ENCODE data around the gene ZKSCAN5.
"Not testable (repeated sequence)": the region's sequence is repeated elsewhere in the genome, so short reads cannot be mapped to it uniquely, and the experiment has no call there.

ZKSCAN5 gene

GRCh38 chr7:99497766-99498545, 6.5 kb upstream of the ZKSCAN5 start:
- DNase-seq (ENCODE audit: low read depth) = no peak

DNA sequence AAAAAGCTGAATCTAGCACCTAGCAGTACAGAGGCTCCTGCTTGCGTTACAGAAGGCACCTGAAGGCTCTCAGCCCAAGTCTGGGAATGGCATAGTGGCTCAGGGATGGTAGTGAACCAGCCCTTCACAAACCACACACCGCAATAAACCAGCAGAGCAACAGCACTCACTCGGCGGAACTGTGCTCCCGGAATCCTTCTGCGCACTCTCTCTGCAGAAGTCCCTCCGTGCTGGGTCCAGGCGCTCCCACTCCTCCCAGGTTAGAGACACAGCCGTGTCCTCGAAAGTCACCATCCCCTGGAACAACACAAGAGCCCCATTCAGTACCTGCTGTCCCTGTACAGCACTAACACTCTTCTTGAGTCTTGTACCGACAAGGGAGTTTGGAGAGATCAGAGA, 5.9 kb upstream of the ZKSCAN5 start:
- DNase-seq (ENCODE audit: low read depth) = no peak

- DNase-seq (ENCODE audit: low read depth) = no peak
Measured at GRCh38 chr7:99499371-99499720, 5.1 kb upstream of the ZKSCAN5 start.

GRCh38 chr7:99499721-99500636, 4.5 kb upstream of the ZKSCAN5 start, which contains the start of gene ZNF394:
TSS of gene ZNF394 (minus strand) at chr7:99500281. CDS start at chr7:99500093, 188 bp downstream.
- DNase-seq (ENCODE audit: low read depth) = peak; percentile 64

DNA sequence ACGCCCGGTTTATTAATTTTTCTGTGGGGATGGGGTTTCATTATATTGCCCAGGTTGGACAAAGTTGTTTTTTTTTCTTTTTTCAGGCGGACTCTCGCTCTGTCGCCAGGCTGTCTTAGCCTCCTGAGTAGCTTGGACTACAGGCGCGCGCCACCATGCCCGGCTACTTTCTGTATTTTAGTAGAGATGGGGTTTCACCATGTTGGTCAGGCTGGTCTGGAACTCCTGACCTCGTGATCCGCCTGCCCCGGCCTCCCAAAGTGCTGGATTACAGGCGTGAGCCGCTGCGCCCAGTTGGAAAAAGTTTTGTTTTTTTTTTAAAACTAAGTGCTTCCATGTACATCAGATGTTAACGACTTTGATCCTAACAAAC, 3.8 kb upstream of the ZKSCAN5 start:
- DNase-seq (ENCODE audit: low read depth) = no peak

GRCh38 chr7:99501236-99501635, 3.2 kb upstream of the ZKSCAN5 start:
- not testable (repeated sequence) for DNase-seq (ENCODE audit: low read depth)

- no peak for DNase-seq (ENCODE audit: low read depth)
Measured at GRCh38 chr7:99504281-99504602, 220 bp upstream of the ZKSCAN5 start.

GRCh38 chr7:99505324-99505662, 831 bp downstream of the ZKSCAN5 start:
- no peak for DNase-seq (ENCODE audit: low read depth)

- DNase-seq (ENCODE audit: low read depth) = no peak
Measured at GRCh38 chr7:99514050-99514449, 9.6 kb downstream of the ZKSCAN5 start.

GRCh38 chr7:99521399-99521798, 16.9 kb downstream of the ZKSCAN5 start:
- no peak for DNase-seq (ENCODE audit: low read depth)

- DNase-seq (ENCODE audit: low read depth) = no peak
Measured at GRCh38 chr7:99525713-99526440, 21.4 kb downstream of the ZKSCAN5 start.

GRCh38 chr7:99531354-99531765, 26.9 kb downstream of the ZKSCAN5 start:
- DNase-seq (ENCODE audit: low read depth) = no peak

GRCh38 chr7:99535667-99536066, 31.2 kb downstream of the ZKSCAN5 start:
- DNase-seq (ENCODE audit: low read depth) = no peak

DNA sequence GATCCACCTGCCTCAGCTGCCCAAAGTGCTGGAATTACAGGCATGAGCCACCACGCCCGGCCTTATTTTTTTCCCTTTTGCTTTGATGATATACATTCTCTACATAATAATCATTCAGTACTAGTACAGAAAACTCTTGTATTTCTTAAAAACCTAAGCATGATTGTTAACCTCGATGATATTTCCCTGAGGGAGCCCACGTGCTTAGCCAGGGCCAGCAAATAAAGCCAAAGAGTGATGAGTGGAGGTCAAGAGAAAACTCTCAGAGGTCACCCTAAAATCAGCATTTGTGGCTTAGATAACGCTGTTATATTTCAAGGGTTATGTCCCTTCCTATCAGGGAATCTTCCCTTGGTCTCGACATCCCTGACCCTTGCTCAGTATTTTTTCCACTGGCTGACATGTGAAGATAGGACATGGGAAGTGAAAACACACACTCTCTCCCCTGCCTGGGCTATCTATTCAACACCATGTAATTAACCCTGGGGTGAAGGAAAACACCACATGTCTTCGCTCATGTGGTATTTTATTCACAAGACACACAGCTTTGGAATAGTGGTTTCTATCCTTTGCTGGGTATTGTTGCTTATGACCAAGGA, 34.9 kb downstream of the ZKSCAN5 start:
- no peak for DNase-seq (ENCODE audit: low read depth)

DNA sequence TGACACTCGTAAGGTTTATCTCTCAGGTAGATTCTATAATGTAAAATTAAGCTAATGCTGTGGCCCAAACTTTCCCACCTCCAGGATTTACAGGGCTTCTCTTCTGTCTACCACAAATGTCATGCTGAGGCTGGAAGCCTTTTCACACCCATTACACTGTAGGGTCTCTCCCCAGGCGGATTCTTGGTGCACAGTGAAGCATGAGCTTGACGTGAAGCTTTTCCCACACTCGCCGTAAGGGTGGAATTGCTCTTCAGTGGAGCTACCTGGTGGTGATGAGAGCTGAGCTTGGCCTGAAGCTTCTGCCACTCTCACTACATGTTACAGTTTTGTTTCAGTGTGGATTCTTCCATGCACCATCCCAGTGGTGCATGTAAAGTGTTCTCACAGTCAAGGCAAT, 36.1 kb downstream of the ZKSCAN5 start:
- DNase-seq (ENCODE audit: low read depth) = no peak

DNA sequence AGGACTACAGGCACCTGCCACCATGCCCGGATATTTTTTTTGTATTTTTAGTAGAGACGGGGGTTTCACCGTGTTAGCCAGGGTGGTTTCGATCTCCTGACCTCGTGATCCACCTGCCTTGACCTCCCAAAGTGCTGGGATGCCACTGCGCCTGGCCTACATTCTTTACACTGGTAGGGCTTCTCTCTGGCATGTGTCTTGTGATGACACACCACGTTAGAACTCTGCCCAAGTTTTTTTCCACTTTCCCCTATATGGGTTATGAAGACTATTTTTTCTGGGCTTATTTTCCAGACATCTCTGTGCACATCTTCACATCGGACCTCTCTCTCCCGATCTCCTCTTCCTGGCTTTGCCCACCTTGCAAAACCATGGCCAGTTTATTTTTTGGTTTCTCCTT, 36.8 kb downstream of the ZKSCAN5 start:
- no peak for DNase-seq (ENCODE audit: low read depth)

DNA sequence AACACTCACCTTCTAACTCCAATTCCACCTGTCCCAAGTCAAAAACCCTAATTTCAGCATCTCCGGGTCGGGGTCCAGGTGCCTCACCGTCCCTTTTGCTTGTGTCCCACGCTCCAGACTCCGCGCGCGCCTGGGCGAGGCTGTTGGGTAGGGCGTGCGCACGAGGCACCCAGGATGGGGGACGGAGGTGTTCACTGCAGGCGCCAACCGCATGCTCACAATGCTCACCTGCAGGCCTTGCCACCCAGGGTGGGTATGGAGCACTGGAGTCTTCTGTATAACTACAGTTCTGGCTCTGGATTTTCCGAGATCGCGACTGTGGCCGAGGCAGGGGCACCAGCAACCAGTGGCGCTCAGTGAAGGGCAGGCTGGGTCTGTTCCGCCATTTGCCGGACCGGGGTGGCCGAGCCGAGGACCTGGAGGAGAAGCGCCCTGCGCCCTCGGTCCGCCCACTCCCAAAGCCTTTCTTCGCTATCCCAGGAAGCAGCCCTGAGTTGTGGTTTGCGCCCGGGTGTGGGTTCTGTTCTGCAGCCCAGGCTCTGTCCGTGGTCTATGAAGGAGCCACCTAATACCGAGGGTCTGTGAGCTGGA, 38.7 kb downstream of the ZKSCAN5 start:
- DNase-seq (ENCODE audit: low read depth) = no peak

DNA sequence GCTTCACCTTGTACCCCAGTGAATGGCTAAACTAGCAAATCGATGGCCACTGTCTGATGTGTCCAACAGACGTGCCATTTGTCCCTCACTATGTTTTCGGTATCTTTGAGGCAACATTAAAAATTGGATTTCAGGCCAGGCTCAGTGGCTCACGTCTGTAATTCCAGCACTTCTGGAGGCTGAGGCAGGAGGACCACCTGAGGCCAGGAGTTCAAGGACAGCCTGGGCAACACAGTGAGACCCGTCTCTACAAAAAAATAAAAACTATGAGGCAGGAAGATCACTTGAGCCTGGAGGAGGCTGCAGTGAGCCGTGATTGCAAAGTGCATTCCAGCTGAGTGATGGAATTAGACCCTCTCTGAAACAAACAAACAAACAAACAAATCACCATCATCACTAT, 39.5 kb downstream of the ZKSCAN5 start:
- no peak for DNase-seq (ENCODE audit: low read depth)

DNA sequence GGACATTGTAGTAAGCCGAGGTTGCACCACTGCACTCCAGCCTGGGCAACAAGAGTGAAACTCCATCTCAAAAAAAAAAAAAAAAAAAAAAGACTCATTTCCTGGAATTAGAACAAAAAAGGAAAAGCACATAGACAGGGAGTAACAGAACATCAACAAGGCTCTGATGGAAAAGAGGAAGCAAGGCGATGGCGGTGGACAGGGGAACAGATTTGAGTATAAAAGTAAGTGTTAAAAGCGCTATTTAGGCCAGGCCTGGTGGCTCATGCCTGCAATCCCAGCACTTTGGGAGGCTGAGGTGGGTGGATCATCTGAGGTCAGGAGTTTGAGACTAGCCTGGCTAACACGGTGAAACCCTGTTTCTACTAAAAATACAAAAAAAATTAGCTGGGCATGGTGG, 40.8 kb downstream of the ZKSCAN5 start:
- DNase-seq (ENCODE audit: low read depth) = not testable (repeated sequence)

DNA sequence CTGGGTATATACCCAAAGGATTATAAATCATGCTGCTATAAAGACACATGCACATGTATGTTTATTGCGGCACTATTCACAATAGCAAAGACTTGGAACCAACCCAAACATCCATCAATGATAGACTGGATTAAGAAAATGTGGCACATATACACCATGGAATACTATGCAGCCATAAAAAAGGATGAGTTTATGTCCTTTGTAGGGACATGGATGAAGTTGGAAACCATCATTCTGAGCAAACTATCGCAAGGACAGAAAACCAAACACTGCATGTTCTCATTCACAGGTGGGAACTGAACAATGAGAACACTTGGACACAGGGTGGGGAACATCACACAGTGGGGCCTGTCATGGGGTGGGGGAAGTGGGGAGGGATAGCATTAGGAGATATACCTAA, 45.1 kb downstream of the ZKSCAN5 start:
- not testable (repeated sequence) for DNase-seq (ENCODE audit: low read depth)

DNA sequence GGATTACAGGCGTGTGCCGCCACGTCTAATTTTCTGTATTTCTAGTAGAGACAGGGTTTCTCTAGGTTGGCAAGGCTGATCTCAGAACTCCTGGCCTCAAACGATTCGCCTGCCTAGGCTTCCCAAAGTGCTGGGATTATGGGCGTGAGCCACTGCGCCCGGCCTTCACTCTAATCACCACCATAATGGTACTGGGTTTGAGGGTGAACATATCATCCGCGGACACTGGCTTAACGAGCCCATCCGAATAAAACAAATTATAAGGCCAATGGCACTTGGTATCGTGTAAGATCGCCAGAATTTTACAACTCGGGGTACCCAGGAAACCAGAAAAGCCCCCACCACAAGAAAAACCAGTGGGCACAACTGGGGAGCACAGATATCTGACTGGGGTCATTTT, 46.9 kb downstream of the ZKSCAN5 start:
- DNase-seq (ENCODE audit: low read depth) = no peak
